Tibial artery (tissue), 4 donors: ENCODE results near the gene BDKRB1.

ENCODE experiments used
- DNase-seq, 2 donors: peaks; one replicate each; pipeline ENCODE4 v3.0.0-alpha.2; 2019
- H3K27ac ChIP-seq, 2 donors: fragments of 200-600 bp; sonication (generic) in 1 of 2; 1 replicate in 1 of 2; 2 replicates in 1 of 2; pipeline ENCODE4 v1.5.1; 2018 to 2019; ENCODE audit warnings: mild to moderate bottlenecking in 1 of 2
- H3K27me3 ChIP-seq, 2 donors: fragments of 200-600 bp; sonication (generic) in 1 of 2; one replicate each; pipeline versions ENCODE4 v1.5.1 to v1.6.0; 2016 to 2019
- H3K36me3 ChIP-seq, 3 donors: fragments of 200-600 bp; sonication (generic) in 2 of 3; one replicate each; pipeline ENCODE4 v1.5.1; 2016 to 2019; ENCODE audit warnings: mild to moderate bottlenecking in 2 of 3
- H3K4me1 ChIP-seq, 4 donors: fragments of 200-600 bp; sonication (generic) in 2 of 4; 1 replicate in 3 of 4; 2 replicates in 1 of 4; pipeline ENCODE4 v1.5.1; 2016 to 2019
- H3K4me3 ChIP-seq, 2 donors: fragments of 200-600 bp; sonication (generic) in 1 of 2; 1 replicate in 1 of 2; 2 replicates in 1 of 2; pipeline ENCODE4 v1.5.1; 2018 to 2019; ENCODE audit warnings: mild to moderate bottlenecking in 2 of 2
- H3K9me3 ChIP-seq, 3 donors: fragments of 200-600 bp; sonication (generic) in 1 of 3; one replicate each; pipeline ENCODE4 v1.5.1; 2016 to 2019
- intact Hi-C: fragments of 100-400 bp; cut with DNase I; formaldehyde crosslinking; loops from one replicate; pipeline ENCODE4 v1.15.0; 2023; ENCODE audit warnings: low total_unique reads
- TF ChIP-seq, protein P1 (sequence below), 2 experiments: fragments of 200-600 bp in 1 of 2; fragments of 450-650 bp in 1 of 2; IDR thresholded peaks; one replicate each; pipeline ENCODE4 v1.5.1; 2017 to 2019; ENCODE audit warnings: antibody characterized with exemption in 2 of 2, mild to moderate bottlenecking in 1 of 2, moderate library complexity in 1 of 2

Gene BDKRB1

GRCh38 chr14:96299441-96299840 lies 43.4 kb downstream of the BDKRB1 start:
- no peak for DNase-seq
- Histone ChIP-seq H3K27me3 (no peaks in the 10 kb centered on the region), H3K9me3 (no peaks in the 10 kb centered on the region), H3K36me3 (peaks cover 46 to 66% (median 48%) of the 10 kb centered on the region in 3 donors), H3K4me1 (no peaks in the 10 kb centered on the region), H3K27ac (no peak overlapping the region), H3K4me3 (no peak overlapping the region)
- TF ChIP-seq, protein P1, sequence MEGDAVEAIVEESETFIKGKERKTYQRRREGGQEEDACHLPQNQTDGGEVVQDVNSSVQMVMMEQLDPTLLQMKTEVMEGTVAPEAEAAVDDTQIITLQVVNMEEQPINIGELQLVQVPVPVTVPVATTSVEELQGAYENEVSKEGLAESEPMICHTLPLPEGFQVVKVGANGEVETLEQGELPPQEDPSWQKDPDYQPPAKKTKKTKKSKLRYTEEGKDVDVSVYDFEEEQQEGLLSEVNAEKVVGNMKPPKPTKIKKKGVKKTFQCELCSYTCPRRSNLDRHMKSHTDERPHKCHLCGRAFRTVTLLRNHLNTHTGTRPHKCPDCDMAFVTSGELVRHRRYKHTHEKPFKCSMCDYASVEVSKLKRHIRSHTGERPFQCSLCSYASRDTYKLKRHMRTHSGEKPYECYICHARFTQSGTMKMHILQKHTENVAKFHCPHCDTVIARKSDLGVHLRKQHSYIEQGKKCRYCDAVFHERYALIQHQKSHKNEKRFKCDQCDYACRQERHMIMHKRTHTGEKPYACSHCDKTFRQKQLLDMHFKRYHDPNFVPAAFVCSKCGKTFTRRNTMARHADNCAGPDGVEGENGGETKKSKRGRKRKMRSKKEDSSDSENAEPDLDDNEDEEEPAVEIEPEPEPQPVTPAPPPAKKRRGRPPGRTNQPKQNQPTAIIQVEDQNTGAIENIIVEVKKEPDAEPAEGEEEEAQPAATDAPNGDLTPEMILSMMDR (IDR thresholded peaks at IDR 0.05) = no peak
- intact Hi-C loops = loop anchor here (5.0 kb wide), 1 partner anchor 123 kb away; no protein-coding TSS in a partner anchor

- Histone ChIP-seq H3K4me1 (no peaks in the 10 kb centered on the region), H3K27me3 (no peaks in the 10 kb centered on the region), H3K4me3 (no peak overlapping the region), H3K36me3 (peaks cover 72 to 92% (median 73%) of the 10 kb centered on the region in 3 donors), H3K27ac (no peak overlapping the region), H3K9me3 (no peaks in the 10 kb centered on the region)
- intact Hi-C loops = no loop called here
- TF ChIP-seq, protein P1 (IDR thresholded peaks at IDR 0.05) = no peak
- DNase-seq = no peak
These were observed 48.0 kb downstream of the BDKRB1 start for GRCh38 chr14:96303981-96304380.

- DNase-seq = no peak
- TF ChIP-seq, protein P1 (IDR thresholded peaks at IDR 0.05) = no peak
- H3K9me3 ChIP-seq = no peaks in the 10 kb centered on the region
- H3K4me3 ChIP-seq = no peak overlapping the region
- intact Hi-C loops = no loop called here
- H3K27me3 ChIP-seq = no peaks in the 10 kb centered on the region
- H3K27ac ChIP-seq = no peak overlapping the region
- H3K4me1 ChIP-seq = no peaks in the 10 kb centered on the region
- peaks cover 82 to 95% (median 83%) of the 10 kb centered on the region in 3 donors for H3K36me3 ChIP-seq
These were observed 48.9 kb downstream of the BDKRB1 start for GRCh38 chr14:96304956-96305355.

DNA sequence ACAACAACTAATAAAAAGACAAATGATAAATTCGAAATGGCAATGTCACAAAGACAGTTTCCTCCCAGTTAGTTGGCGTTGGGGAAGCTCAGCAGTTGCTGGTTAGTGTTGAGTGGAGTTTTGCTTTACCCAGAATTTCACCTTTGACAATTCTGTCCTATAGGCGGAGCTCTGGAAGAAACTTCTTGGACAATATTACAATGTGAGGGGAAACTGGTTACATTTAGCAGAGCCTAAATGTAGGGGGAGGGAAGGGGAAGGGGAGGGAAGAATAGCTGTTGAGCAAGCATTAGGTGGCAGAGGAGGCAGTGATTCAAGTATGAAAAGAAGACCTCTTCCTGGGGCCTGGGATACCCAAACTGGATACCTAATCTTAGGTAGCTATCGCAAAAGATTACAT lies 51.4 kb downstream of the BDKRB1 start:
- Histone ChIP-seq H3K36me3 (peaks cover 76 to 98% (median 91%) of the 10 kb centered on the region in 3 donors), H3K4me1 (no peaks in the 10 kb centered on the region), H3K9me3 (no peaks in the 10 kb centered on the region), H3K27ac (no peak overlapping the region), H3K4me3 (no peak overlapping the region), H3K27me3 (no peaks in the 10 kb centered on the region)
- TF ChIP-seq, protein P1 (IDR thresholded peaks at IDR 0.05) = no peak
- DNase-seq = no peak
- intact Hi-C loops = no loop called here

DNA sequence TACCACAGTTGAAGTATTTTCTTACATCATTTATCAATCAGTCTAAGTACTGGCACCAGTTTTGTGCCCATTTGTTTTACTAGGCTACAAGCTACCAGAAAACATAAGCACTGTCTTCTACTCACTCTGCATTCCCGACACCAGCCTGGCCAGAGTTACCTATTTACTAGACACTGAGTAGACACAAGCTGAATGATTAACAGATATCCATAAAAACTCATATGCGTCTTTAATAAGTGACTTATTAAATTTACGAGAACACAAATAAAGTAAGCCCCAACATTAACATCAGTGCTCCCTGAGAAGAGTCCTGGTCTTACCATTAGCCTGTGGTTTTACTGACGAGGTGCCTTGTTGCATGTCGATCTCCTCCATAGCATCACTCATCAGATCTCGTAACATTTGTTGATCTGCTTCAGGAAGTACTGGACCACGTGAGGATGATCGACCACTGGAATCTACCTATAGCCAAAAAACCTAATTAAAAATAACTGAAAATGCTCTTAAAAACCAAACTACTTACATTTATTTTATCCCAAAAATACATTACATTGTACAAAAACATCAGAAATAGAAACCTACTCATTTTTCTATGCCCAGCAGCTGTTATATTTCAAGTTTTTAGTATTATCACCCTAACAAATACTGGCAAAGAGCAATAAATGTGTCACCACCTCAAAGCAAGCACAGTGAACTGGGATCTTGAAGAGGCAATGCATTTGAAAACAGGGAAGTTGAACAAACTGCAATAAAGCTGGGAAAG lies 53.3 kb downstream of the BDKRB1 start:
- TF ChIP-seq, protein P1 (IDR thresholded peaks at IDR 0.05) = no peak
- DNase-seq = no peak
- Histone ChIP-seq H3K4me3 (no peak overlapping the region), H3K36me3 (peaks cover 77 to 98% (median 90%) of the 10 kb centered on the region in 3 donors), H3K9me3 (no peaks in the 10 kb centered on the region), H3K27ac (no peak overlapping the region), H3K4me1 (no peaks in the 10 kb centered on the region), H3K27me3 (no peaks in the 10 kb centered on the region)
- intact Hi-C loops = no loop called here
